Measurements from ENCODE around the gene KNDC1.
"Not testable (repeated sequence)": the region's sequence is repeated elsewhere in the genome, so short reads cannot be mapped to it uniquely, and the experiment has no call there.

The KNDC1 gene

DNA sequence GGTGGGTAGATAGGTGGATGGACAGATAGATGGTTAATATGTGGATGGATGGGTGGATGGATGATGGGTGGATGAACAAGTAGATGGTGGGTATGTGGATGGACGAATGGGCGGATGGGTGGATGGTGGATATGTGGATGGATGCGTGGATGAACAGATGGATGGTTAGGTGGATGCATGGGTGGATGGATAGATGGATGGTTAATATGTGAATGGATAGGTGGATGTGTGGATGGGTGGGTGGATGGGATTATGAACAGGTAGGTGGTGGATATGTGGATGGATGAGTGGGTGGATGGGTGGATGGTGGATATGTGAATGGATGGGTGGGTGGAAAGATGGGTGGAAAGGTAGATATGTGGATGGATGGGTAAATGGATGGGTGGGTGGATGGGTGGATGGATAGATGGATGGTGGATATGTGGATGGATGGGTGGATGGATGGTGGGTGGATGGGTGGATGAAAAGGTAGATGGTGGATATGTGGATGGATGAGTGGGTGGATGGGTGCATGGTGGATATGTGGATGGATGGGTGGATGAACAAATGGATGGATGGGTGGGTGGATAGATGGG, 14.8 kb downstream of the KNDC1 start:
- no peak for DNase-seq

DNA sequence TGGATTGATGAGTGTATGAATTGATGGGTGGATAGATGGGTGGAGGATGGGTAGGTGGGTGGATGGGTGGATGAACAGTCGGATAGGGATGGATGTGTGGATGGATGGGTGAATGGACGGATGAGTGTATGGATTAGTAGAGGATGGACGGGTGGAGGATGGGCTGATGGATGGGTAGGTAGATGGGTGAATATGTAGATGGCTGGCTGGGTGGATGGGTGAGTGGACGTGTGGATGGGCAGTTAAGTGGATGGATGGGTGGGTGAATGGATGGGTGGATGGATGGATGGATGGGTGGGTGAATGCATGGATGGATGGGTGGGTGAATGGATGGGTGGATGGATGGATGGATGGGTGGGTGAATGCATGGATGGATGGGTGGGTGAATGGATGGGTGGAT, 15.6 kb downstream of the KNDC1 start:
- DNase-seq: not testable (repeated sequence)

DNA sequence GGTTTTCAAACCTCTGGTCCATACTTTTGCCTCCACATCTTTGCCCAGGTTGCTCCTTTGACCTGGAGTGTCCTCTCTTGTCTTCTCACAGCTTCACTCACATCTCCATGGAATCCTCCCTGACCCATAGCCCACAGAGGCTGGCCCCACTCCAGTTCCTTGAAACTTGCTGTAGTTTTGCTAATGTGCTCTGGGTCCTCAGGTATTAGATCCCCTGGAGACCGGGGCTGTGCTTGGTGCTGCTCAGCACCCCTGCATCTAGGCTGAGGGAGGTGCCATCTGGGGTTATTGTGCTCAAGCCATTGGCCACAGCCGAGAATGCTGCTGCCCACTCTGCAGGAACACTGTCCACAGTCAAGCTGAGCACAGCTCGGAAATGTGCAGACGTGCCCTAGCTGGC, 16.5 kb downstream of the KNDC1 start:
- no peak for DNase-seq

DNA sequence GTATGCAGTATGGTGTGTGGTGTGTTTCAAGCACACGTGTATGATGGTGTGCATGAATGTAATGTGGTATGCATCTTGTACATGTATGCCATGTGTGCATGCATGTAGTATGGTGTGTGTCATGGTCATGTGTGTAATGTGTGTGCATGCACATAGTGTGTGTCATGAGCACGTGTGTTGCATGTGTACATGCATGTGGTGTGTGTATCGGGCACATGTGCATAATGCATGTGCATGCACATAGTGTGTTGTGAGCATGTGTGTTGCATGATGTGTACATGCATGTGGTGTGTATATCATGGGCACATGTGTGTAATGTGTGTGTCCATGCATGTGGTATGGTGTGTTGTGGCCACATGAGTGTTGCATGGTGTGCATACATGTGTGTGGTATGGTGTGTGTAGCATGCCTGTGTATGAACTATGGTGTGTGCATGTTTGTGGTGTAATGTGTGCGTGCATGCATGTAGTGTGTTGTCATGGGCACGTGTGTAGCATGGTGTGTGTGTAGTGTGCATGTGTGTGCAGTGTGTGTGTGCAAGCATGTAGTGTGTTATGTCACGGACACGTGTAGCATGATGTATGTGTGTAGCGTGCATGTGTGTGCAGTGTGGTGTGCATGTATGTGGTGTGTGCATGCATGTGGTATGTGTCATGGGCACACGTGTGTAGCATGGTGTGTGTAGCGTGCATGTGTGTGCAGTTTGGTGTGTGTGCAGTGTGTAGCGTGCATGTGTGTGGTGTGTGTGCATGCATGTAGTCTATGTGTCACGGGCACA, 17.6 kb downstream of the KNDC1 start:
- no peak for DNase-seq

DNA sequence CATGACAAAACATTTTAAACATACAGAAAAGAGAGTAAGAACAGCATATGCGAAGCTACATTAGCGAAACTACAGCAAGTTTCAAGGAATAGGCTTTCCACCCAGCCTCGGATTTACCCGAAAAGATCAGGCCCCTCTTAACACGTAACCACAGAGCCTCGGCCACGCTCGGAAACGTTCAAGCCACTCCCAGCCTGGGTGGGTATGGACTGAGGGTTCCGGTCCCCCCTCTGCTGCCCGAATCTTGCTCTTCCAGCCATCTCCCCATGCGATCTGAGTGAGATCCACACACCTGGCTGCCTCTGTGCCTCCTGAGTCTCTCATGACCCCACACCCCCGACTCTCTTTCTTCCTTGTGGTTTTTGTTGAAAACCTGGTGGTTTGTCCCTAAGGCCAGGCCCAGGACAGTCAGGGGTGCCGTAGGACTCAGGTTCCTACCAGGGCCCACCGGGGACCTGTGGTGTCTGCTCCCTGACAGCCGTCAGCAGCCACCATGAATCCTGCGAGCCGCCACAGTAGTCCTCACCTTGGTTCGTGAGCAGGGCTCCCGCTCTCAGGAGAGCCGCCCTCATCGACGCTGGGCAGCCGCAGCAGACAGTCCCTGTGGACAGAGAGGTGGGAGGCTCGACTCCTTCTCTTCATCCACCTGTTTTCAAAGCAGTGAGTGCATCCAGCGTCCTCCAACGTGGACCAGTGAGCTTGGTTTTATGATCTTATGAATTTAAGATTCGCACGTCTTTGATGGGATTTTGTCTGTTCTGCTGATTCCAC, 18.5 kb downstream of the KNDC1 start:
- no peak for DNase-seq

DNA sequence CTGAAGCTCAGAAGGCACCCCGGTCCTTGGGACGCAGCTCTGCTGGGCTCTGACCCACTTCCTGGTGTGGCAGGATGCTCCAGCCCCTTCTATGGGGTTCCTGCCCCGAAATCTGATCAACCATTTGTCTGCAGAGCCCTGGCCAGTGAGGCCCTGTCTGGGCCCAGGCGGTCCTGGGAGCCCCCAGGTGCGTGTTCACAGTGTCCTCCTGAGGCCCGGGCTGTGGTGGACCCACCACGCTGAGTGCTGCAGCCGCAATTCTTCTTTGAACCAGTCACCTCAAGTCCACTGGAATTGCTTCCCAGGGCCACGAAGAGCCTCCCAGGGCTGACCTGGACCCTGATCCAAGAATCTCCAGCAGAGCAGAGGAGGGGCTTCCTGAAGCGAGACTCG, 19.1 kb downstream of the KNDC1 start:
- DNase-seq: no peak

DNA sequence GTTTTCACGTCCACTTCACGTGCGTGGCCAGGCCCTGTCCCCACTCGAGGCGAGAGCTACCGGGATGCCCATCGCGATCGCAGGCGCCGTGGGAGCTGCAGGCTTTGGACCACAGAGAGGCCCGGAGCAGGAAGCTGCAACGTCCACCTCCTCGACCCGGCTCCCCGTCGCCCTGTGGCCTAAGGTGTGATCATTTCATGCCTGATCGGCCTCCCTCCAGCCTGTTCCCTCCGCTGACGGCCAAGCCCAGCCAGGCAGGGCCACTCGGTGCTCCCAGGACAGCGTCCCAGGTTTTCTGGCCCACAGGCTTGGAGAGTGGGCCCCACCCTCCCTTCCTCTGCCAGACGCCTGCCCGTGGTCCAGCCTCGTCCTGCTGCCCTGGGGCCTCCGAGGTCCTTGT, 19.6 kb downstream of the KNDC1 start:
- no peak for DNase-seq

DNA sequence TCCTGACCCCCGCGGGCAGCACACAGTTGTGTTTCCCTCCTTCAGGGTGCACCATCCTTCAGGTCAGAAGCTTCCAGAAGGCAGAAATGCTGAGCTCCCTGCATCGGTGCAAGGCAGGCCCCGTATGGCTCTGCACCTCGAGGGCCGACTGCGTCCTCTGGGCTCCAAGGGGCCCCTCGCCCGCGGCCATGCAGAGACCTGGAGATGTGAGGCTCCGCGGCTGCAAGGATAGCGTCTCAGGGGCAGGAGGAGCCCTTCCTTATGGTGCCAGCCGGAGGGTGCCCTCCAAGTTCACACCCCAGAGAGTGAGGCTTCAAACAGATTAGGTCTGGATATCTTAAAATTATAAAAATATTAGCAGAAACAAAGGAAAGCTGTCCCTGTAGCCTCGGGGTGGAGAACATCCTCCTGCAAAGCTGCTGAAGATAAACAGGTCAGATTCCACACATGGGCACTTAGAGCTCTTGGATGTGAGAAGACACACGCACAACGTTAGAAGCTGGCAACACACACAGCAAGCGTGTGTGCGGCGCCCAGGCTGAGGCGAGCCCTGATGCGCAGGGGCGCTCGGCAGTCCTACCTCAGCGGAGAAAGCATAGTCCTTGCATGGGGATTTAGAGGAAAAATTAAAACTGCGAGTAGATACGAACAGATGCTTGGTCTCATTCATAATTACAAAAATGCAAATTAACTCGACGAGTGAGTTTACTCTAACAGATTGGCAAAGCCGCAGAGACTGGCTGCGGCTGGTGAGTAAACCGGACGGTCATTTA, 20.4 kb downstream of the KNDC1 start:
- DNase-seq: no peak

DNA sequence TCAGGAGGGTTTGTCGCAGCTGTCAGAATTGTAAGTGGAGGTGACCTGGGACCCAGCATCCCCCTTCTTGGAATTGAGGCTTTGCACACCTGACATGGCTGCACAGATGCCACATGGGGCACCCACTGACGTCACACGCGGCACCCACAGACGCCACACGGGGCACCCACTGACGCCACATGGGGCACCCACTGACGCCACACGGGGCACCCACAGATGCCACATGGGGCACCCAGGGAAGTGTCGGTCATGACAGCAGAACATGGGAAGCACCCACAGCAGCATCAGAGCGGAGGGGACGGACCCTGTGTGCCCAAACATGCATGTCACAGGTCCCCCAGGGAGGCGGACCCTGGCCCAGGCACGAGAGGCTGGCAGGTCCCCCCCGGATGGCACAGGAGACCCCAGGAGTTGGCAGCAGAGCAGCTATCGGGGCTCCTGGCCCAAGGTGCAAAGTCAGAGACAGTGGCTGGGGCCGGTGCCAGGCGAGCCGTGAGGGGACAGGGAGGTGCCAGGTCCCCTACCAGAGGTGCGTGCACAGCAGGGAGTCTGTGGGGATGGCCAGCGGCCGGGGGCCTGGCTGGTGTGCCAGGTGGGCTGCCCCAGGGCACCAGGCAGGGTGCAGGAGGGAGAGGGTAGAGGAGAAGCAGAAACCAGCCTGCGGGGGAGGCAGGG, 21.1 kb downstream of the KNDC1 start:
- no peak for DNase-seq

DNA sequence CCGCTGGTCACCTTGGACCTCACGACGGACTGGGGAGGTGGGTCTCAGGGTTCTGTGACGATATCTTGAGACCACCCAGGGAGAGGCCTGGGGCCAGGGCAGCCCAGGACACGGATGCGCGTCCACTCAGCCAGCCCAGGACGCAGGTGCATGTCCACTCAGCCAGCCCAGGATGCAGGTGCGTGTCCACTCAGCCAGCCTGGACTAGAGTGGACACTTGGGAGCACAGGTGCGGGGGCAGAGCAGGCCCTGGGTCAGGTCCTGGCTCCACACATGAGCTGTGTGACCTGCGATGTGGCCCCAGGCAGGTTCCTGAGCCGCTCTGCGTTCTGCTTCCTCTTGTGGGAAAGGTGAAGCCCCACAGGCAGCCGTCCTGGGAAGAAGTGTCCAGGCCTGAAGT, 22.2 kb downstream of the KNDC1 start:
- DNase-seq: no peak

DNA sequence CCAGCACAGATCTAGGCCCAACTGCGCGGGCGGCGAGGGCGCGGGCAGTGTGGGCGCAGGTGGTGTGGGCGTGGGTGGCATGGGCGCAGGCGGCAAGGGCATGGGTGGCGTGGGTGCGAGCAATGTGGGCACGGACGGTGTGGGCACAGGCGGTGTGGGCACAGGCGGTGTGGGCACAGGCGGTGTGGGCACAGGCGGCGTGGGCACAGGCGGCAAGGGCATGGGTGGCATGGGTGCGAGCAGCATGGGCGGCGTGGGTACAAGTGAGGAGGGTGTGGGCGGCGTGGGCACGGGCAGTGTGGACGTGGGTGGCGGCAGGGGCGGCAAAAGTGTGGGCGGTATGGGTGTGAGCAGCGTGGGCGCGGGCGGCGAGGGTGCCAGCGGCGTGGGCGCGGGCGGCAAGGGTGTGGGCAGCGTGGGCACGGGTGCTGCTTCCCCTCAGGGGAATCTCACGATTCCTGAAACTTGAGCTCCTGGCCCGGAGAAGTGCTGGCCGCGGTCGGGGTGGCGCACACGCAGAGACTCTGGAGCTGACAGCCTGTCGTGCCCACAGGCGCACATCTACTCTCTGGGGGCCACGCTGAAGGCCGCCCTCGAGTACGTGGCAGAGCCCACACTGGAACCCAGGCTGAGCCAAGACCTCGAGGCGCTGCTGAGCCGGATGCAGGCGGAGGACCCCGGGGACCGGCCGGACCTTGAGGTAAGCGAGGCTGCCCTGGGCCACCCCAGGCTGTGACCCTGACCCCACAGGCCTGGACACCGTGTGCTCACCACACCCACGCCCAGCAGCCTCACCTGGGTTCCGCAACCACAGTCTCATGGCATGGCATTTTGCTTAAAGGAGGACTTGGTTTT, 23.0 kb downstream of the KNDC1 start:
- DNase-seq: peak in 1 of 56 donors; percentile 38

DNA sequence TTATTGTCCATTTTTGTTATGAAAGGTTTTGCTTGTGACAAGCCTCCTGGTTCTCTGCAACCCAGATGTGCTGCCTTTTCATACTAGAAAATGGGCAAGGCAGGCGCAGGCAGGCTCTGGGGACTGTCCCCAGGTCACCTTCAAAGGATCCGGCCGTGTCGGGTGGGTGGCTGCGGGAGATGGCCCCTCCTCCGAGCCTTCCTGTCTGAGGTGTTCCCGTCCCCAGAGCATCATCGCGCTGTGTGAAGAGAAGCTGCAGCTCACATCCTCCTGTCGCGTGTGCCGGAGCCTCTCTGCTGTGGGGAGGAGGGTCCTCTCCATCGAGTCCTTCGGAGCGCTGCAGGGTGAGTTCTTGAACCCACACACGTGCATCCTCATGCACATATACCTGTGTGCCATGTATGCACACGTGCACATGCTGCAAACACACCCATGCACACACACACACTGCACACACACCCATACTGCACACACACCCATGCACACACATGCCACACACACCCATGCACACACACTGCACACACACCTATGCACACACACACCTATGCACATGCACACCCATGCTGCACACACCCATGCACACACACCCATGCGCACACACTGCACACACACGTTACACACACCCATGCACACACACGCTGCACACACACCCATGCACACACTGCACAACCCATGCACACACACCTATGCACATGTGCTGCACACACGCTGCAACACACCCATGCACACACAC, 23.8 kb downstream of the KNDC1 start:
- no peak for DNase-seq

DNA sequence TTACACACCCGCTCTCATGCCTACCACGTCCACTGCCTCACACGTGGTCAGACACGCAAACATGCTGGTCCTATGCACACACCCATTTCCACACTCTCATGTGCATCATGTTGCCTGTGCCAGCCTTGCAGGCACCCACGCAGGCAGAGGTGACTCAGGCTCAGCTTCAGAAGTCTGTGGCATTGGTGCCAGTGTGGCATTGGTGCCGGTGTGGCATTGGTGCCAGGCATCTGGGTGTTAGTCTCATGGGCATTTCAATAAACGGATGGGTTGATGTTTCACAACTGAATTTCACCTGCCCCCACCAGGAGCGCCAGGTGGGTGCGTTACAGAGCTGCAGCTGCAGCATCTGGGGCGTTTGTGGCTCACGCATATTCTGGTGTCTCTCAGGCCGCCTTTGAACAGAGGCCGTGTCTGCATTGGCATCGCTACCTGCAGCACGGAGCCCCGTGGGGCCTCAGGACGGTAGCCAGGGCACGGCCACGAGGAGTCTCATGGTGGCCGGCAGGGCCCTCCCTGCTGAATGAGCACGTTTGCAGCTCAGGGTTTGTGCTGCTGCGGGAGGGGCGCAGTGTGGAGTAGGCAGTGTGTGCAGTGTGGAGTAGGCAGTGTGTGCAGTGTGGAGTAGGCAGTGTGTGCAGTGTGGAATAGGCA, 24.7 kb downstream of the KNDC1 start:
- DNase-seq: no peak

DNA sequence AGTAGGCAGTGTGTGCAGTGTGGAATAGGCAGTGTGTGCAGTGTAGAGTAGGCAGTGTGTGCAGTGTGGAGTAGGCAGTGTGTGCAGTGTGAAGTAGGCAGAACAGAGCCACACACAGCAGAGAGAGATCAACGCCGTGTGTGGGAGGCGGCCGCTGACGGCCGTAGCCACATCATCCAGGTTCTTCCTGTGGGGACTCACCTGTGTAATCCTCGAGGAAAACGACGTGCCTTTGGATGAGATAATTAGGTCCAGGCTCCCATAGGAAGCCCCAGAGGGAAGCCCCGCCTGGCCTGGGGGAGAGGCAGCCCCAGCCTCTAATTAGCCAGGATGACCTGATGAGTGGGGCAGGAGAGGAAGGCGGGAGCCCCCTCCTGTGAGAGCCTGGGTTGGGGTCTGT, 25.4 kb downstream of the KNDC1 start:
- no peak for DNase-seq

DNA sequence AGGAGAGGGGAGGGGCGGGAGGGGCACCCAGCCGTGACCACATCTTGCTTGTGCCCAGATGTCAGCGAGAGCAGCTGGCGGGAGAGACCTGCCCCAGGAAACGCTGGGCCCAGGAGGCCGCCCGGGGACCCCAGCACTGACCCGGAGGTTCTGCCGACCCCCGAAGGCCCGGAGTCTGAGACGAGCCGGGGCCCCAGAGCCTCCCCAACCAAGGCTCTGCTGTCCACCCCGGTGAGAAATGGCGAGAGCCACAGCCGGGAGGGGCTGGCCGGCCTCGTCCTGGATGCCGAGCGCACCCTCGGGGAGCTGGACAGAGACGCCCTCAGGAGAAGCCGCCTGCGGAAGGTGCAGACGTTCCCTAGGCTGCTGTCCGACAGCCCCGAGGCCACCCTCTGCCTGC, 25.9 kb downstream of the KNDC1 start:
- DNase-seq: no peak

DNA sequence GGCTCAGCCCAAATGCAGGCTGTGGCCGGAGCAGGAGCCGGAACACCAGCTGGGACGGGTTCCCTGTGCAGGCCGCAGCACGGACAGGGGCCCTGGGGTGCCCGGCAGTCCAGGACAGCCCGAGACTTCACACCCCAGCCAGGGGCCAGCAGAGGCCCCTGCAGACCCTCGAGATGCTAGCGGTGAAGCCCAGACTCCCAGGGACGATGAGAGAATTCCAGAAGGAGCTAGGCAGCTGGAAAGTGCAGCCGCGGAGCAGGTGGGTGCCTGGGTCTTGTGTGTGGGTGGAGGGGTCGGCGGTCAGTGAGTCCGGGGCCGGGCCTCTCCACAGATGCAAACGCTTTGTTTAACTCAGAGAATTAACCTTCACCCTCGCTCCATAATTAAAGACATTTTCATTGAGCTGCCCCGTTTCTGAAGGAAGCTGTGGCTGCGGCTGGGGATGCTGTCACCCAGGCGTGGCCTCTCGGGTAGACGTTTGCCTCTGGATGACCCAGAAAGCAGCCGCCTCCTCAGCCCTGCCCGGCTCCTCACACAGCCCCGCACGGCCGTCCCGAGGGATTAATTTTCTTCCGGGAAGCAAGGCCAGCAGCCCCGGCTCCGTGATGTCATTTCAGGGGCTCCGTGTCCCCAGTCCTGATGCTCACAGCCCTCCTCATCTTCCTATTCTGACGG, 26.5 kb downstream of the KNDC1 start:
- no peak for DNase-seq

DNA sequence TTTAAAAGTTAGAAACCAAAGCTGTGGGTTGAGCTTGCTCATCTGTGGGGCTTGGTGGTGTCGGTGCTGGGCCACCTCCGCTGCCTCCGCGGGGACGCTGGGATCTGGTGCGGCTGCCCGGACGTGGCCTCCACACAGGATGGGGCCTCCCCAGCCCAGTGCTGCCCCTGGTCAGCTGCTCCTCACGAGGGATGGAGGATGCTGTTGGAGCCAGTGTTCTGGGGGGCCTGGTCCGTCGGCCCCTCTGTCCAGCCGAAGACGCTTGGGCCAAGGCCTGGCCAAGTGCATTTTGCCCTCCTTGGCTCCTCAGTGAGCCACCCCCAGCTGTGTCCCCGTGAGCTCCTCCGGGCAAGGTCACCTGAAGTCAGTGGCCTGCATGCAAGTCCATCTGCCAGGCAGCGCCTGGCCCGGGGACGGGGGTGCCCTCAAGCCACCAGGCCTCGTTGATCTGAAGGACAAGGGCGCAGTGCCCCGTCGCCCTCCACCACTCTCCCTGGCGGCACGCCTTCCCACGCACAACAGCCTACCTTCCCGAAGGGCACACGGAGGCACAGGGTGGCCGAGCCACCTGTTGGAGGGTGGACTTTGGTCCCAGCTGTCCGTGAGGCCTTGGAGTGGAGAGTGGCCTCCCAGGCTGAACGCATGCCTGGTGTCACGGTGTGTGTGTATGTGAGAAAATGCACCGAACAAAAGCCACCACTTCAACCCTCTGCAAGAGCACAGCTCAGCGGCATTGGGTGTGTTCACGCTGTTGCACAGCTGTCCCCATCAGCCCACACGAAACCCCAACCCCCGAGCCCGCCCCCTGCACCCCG, 27.3 kb downstream of the KNDC1 start:
- no peak for DNase-seq
